Activated CD8-positive, alpha-beta memory T cell treated with anti-CD3 and anti-CD28 coated beads for 48 hours (primary cell): ENCODE results near the gene NAGK.
"Not testable (repeated sequence)": the region's sequence is repeated elsewhere in the genome, so short reads cannot be mapped to it uniquely, and the experiment has no call there.

ENCODE experiments used
- DNase-seq, 3 experiments: peaks; one replicate each; pipeline ENCODE4 v3.0.0-alpha.2; 2020; ENCODE audit warnings: low read depth in 2 of 3, low spot score in 2 of 3

NAGK gene

DNA sequence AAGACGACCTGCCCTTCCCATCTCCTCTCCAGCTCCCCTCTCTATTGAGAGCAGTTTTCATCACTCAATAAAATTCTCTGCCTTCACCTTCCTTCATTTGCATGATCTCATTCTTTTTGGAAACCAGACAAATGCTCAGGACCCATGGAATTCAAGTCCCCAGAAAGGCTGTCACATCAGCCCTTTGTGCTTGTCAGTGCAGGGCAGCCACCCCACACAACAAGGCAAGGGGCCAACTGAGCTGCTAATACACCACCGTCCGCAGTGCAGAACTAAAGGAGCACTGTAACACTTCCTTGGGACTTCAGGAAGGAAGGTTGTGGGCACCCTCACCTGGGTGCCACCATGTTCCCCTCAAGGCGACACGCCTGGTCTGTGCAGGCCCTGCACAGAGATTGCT lies 35.4 kb downstream of the NAGK start:
- DNase-seq = no peak

DNA sequence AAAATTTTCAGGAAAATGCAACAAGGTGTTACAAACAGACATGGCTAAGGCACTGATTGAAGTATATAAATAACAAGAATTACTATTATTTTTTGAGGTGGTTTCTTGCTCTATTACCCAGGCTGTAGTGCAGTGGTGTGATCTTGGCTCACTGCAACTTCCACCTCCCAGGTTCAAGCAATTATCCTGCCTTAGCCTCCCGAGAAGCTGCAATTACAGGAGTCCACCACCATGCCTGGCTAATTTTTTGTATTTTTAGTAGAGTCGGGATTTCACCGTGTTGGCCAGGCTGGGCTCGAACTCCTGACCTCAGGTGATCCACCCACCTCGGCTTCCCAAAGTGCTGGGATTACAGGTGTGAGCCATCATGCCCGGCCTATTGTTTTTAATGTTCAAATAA lies 38.0 kb downstream of the NAGK start:
- DNase-seq = not testable (repeated sequence)

- DNase-seq = no peak
Measured at GRCh38 chr2:71108091-71108490, 39.6 kb downstream of the NAGK start.

GRCh38 chr2:71113843-71114242 lies 45.4 kb downstream of the NAGK start:
- no peak for DNase-seq

DNA sequence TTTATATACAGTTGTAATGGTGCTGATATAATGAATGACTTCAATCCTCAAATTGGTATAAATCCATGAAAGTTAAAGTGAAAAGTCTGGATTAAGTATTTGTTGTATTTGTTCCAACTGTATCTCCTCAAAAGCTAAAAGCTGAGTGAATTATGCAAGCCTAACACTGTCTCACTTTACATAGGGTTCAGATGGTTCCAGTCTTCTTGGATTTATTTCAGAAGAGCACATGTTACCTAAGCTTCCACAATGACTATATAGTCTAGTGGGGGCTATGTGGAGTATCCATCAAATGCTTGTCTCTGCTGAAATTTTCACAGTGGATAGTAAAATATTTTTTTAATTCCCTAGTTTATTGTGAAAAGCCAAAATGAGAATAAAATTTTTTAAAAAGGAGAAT lies 48.6 kb downstream of the NAGK start:
- DNase-seq = no peak

DNA sequence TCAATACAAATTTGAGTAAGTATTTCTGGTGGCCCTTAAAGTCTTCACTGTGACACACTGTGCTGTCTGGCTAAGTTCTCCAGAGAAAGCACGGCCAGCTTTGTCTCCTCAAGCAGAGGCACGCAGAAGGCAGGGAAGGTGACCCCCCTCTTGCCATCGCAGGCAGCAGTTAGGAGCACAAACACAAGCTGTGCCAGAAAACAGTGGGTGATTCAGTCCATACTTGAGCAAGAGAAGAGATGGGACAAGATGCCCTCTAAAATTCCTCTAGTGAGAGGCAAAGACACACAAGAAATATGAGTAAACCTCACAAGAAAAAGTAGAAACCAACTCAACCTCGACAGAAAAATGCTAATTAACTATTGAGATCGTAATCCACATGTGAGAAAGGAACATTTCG lies 51.7 kb downstream of the NAGK start:
- DNase-seq = no peak

DNA sequence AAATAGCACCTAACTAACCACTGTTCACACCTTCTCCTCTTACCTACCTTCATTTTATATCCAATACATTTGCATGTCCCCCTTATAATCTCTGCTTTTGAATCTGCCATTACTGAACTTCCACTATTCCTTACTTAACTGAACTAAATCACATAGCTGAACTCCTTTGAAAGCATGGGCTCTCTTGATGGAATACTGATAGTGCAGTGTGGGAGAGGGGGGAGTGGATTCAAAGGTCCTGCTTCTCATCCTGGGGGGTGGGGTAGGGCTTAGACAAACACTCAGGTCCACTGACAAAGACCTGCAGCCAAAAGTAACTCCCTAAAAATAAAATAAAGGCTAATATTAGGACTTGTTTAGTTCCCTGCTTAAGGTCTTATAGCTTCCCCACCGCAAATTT lies 53.0 kb downstream of the NAGK start:
- no peak for DNase-seq

- no peak for DNase-seq
Measured at GRCh38 chr2:71122387-71123298, 54.2 kb downstream of the NAGK start.

DNA sequence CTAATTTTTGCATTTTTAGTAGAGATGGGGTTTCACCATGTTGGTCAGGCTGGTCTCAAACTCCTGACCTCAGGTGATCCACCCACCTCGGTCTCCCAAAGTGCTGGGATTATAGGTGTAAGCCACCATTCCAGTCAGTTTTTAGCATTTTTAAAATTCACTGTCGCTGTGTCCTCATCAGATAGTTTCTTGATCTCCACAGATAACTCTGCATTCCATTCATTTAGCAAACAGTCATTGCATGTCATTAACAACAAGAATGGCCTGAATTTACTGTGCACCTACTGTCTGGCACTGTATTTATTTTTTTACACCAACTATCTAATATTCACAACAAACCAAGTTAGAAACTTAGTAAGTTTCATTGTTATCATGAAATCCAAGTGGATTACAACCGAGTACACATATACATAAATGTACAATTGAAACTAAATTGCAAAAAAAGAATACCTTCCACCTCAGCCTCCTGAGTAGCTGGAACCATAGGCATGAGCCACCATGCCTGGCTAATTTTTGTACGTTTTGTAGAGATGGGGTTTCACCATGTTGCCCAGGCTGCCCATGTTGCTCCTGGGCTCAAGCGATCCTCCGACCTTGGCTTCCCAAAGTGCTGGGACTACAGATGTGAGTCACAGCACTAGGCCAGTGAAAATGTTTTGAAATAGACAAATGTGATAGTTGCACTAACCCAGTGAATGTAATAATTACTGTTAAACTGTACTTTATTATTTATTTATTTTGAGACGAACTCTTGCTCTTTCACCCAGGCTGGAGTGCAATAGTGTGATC lies 57.3 kb downstream of the NAGK start:
- DNase-seq = no peak

DNA sequence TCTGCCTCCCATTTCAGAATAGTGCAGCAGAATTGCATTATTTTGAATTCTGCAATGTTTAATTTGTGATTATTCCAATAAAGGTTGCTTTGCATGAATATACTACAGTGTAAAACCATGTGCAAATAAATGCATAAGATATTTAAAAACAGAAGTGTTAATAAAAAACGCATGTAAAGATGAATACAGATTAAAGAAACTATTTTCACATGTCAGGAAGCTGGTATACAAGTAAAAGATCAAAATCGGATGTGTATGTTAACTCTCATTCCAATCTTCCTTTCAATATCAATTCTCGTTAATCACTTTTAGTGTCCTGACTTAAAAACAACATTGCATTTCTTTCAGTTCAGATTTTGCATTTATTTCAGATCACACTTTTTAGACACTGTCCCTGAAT lies 58.5 kb downstream of the NAGK start:
- DNase-seq = no peak
